Measurements from ENCODE around the gene SLC6A13.
A peak's percentile ranks its signal among the peaks of the same experiment; 100 is the strongest.

SLC6A13 gene

DNA sequence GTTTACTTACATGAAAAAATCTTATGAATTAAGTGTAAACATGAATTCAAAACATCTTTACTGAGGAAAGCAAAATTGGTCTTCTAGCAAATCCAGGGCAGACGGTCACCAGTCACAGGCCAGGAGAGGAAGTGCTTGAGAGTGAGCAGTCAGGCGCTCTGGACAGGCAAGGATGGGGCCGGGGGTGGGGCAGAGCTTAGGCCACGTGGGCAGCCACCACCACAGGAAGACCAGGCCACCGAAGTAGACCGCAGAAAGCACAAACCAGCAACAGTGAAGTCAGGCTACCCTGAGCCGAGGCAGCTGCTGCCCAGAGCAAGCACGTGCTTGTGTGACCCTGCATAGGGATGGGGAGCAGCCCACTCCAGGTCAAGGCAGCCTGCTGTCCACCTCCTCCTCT is 82.2 kb downstream of the SLC6A13 start:
- DNase-seq: no peak
- Mint-ChIP-seq H3K36me3 (ENCODE audit: low read depth) (no peaks in the 10 kb centered on the region), H3K4me3 (no peak overlapping the region), H3K27me3 (ENCODE audit: low read depth, poor library complexity) (peaks cover 21% of the 10 kb centered on the region), H3K9me3 (no peaks in the 10 kb centered on the region), H3K27ac (no peak overlapping the region), H3K4me1 (peaks cover 76% of the 10 kb centered on the region)
- no peak for TF ChIP-seq CTCF (IDR thresholded peaks at IDR 0.05)

GRCh38 chr12:179885-180284 is 82.8 kb downstream of the SLC6A13 start:
- no peak overlapping the region for H3K4me3 Mint-ChIP-seq
- peak overlapping the region; percentile 68 for H3K27ac Mint-ChIP-seq
- no peaks in the 10 kb centered on the region for H3K9me3 Mint-ChIP-seq
- H3K36me3 Mint-ChIP-seq (ENCODE audit: low read depth): no peaks in the 10 kb centered on the region
- no peak for TF ChIP-seq CTCF (IDR thresholded peaks at IDR 0.05)
- H3K4me1 Mint-ChIP-seq: peaks cover 76% of the 10 kb centered on the region
- peaks cover 25% of the 10 kb centered on the region for H3K27me3 Mint-ChIP-seq (ENCODE audit: low read depth, poor library complexity)
- no peak for DNase-seq

DNA sequence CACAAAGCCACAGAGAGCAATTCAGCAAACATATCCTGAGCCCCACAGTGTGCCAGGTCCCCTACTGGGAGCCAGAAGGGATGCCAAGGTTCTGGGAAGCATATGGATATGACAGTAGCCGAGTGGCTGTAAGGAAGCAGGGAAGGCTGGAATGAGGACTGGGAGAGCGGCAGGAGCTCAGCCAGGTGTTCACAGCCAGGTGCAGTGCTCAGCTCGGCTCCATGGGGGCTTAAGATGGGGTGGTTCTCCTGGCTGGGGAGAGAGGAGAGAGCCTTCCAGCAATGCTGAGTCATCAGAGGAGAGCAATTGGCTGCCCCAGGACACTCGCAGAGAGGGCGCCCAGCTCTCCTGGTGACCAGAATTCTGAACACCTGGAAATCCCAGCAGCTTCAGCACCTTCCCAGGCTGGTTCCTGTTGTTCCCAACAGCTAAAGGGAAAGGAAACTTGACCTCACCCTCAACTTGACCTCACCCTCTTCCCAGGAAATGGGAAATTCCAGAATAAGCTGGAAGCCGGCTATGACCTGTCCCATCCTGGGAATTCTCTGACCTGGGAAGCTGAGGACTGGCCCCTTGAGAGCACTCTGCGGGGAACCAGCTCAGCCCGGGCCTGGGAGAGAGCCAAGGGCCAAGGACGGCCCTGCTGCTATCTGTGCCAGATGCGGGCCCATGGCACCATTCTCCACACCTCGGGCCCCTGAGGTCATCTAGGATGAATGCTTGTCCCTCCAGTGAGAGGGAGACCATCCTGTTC is 83.3 kb downstream of the SLC6A13 start:
- H3K4me3 Mint-ChIP-seq: no peak overlapping the region
- H3K4me1 Mint-ChIP-seq: peaks cover 76% of the 10 kb centered on the region
- DNase-seq: no peak
- no peaks in the 10 kb centered on the region for H3K9me3 Mint-ChIP-seq
- no peak for TF ChIP-seq CTCF (IDR thresholded peaks at IDR 0.05)
- H3K36me3 Mint-ChIP-seq (ENCODE audit: low read depth): no peaks in the 10 kb centered on the region
- peaks cover 22% of the 10 kb centered on the region for H3K27me3 Mint-ChIP-seq (ENCODE audit: low read depth, poor library complexity)
- no peak overlapping the region for H3K27ac Mint-ChIP-seq

GRCh38 chr12:178829-179109 is 83.9 kb downstream of the SLC6A13 start:
- peaks cover 80% of the 10 kb centered on the region for H3K4me1 Mint-ChIP-seq
- TF ChIP-seq CTCF (IDR thresholded peaks at IDR 0.05): no peak
- H3K36me3 Mint-ChIP-seq (ENCODE audit: low read depth): no peaks in the 10 kb centered on the region
- H3K27ac Mint-ChIP-seq: peak overlapping the region; percentile 91
- peaks cover 22% of the 10 kb centered on the region for H3K27me3 Mint-ChIP-seq (ENCODE audit: low read depth, poor library complexity)
- no peak for DNase-seq
- no peaks in the 10 kb centered on the region for H3K9me3 Mint-ChIP-seq
- H3K4me3 Mint-ChIP-seq: no peak overlapping the region

GRCh38 chr12:177980-178828 is 84.4 kb downstream of the SLC6A13 start:
- Mint-ChIP-seq H3K4me3 (no peak overlapping the region), H3K27me3 (ENCODE audit: low read depth, poor library complexity) (peaks cover 22% of the 10 kb centered on the region), H3K4me1 (peaks cover 80% of the 10 kb centered on the region), H3K9me3 (no peaks in the 10 kb centered on the region), H3K36me3 (ENCODE audit: low read depth) (no peaks in the 10 kb centered on the region), H3K27ac (peak overlapping the region; percentile 91)
- no peak for TF ChIP-seq CTCF (IDR thresholded peaks at IDR 0.05)
- DNase-seq: no peak
